GM12878 (cell line): ENCODE measurements around the gene AASDHPPT. TPM values are rescaled to one million over a fixed set of nuclear protein-coding genes. Genes with fewer than 3 reads are reported as not detected.

ENCODE experiments used
- ATAC-seq: fragments of 200-7000 bp; cut with Tn5 transposase; 3 replicates; pipeline ENCODE4 v1.9.1; 2020; ENCODE audit warnings: mild to moderate bottlenecking, moderate library complexity
- BruUV-seq: library from RNA; stranded (reverse); fragments of 400-500 nt; replicated peaks from 2 replicates; lab custom pipeline; 2021; lab: Mats Ljungman, UMichigan
- CTCF ChIA-PET: fragments of 300-600 bp; sonication (Branson Sonifier 250); formaldehyde crosslinking; extraction: SDS; loops from one replicate; lab custom pipeline; 2021; ENCODE audit warnings: inconsistent platforms; lab: Yijun Ruan, JAX
- POLR2A ChIA-PET: fragments of 350-600 bp; formaldehyde crosslinking; extraction: SDS; loops from one replicate; lab custom pipeline; 2021; ENCODE audit warnings: inconsistent platforms; lab: Charles Lee
- RAD21 ChIA-PET: fragments of 300-600 bp; sonication (Branson Sonifier 250); formaldehyde crosslinking; loops from one replicate; lab custom pipeline; 2023; ENCODE audit warnings: antibody characterized with exemption; ENCODE audit not compliant: unreplicated experiment; lab: Charles Lee
- SMC1A ChIA-PET: fragments of 300-600 bp; sonication (Branson Sonifier 250); formaldehyde crosslinking; loops from one replicate; lab custom pipeline; 2023; ENCODE audit not compliant: unreplicated experiment, uncharacterized antibody; lab: Charles Lee
- DNase-seq: peaks from one replicate; pipeline ENCODE4 v3.0.0-alpha.2; 2011; ENCODE audit warnings: low read depth, low spot score
- FAIRE-seq: peaks from 3 replicates; lab custom pipeline; 2011; peaks lifted over from hg19 to GRCh38; lab: Jason Lieb, UNC
- H2AFZ ChIP-seq: 2 replicates; pipeline ENCODE4 v1.6.0; 2011; ENCODE audit warnings: low read depth, low read length, control low read depth; ENCODE audit not compliant: control insufficient read depth
- H3K27ac ChIP-seq: 2 replicates; pipeline ENCODE4 v1.5.1; 2011; ENCODE audit warnings: control low read depth; ENCODE audit not compliant: control insufficient read depth, insufficient read depth
- H3K27me3 ChIP-seq, 2 experiments: replicated peaks in 1 of 2; 2 replicates each; pipeline versions ENCODE4 v1.6.0 to v1.6.1; 2011; ENCODE audit warnings: low read length in 1 of 2; ENCODE audit not compliant: control insufficient read depth in 2 of 2, insufficient read depth in 2 of 2
- H3K36me3 ChIP-seq, 2 experiments: 2 replicates each; pipeline ENCODE4 v1.5.1; 2011; ENCODE audit warnings: low read length in 1 of 2; ENCODE audit not compliant: control insufficient read depth in 2 of 2, insufficient read depth in 2 of 2
- H3K4me1 ChIP-seq: 2 replicates; pipeline ENCODE4 v1.6.1; 2011; ENCODE audit warnings: mild to moderate bottlenecking, low read length, moderate library complexity, mixed read lengths; ENCODE audit not compliant: control insufficient read depth, insufficient read depth
- H3K4me2 ChIP-seq: 2 replicates; pipeline ENCODE4 v1.6.0; 2011; ENCODE audit warnings: control low read depth; ENCODE audit not compliant: control insufficient read depth, insufficient read depth
- H3K4me3 ChIP-seq: fragments of 200-600 bp; sonication (generic); 2 replicates; pipeline ENCODE4 v1.5.1; 2016
- H3K79me2 ChIP-seq: 2 replicates; pipeline ENCODE4 v1.6.0; 2011; ENCODE audit warnings: low read length; ENCODE audit not compliant: control insufficient read depth, insufficient read depth
- H3K9ac ChIP-seq: 2 replicates; pipeline ENCODE4 v1.8.0; 2011; ENCODE audit warnings: low read length, control low read depth, mixed read lengths; ENCODE audit not compliant: control insufficient read depth, insufficient read depth
- H3K9me3 ChIP-seq: replicated peaks from 3 replicates; pipeline ENCODE4 v1.5.1; 2011; ENCODE audit warnings: mild to moderate bottlenecking, low read length; ENCODE audit not compliant: control insufficient read depth, insufficient read depth
- H4K20me1 ChIP-seq: 2 replicates; pipeline ENCODE4 v1.6.0; 2011; ENCODE audit not compliant: control insufficient read depth, insufficient read depth
- BACH1 ChIP-seq: fragments of 450-650 bp; IDR thresholded peaks from 2 replicates; pipeline ENCODE4 v1.6.1; 2017; ENCODE audit warnings: mild to moderate bottlenecking, borderline replicate concordance
- CREB1 ChIP-seq: IDR thresholded peaks from 2 replicates; pipeline ENCODE4 v1.6.1; 2012; ENCODE audit warnings: low read depth, mild to moderate bottlenecking, inconsistent platforms
- DPF2 ChIP-seq: fragments of 450-650 bp; IDR thresholded peaks from 2 replicates; pipeline ENCODE4 v1.6.1; 2017; ENCODE audit warnings: mild to moderate bottlenecking
- NFXL1 ChIP-seq: fragments of 450-650 bp; IDR thresholded peaks from 2 replicates; pipeline ENCODE4 v1.6.1; 2017; ENCODE audit warnings: antibody characterized with exemption, mild to moderate bottlenecking, borderline replicate concordance
- RAD21 ChIP-seq: IDR thresholded peaks from 2 replicates; pipeline ENCODE4 v1.6.1; 2011; ENCODE audit warnings: mild to moderate bottlenecking, low read depth, low read length, moderate library complexity; ENCODE audit not compliant: insufficient read depth
- RBBP5 ChIP-seq: fragments of 200-600 bp; sonication (generic); conservative IDR thresholded peaks from 2 replicates; pipeline ENCODE4 v1.6.1; 2016
- SMC3 ChIP-seq: IDR thresholded peaks from 2 replicates; pipeline ENCODE4 v1.6.1; 2011; ENCODE audit warnings: low read length, improper control_type of control experiment, borderline replicate concordance
- SP1 ChIP-seq: IDR thresholded peaks from one replicate; pipeline ENCODE4 v1.6.1; 2011; ENCODE audit warnings: low read depth, low read length
- SREBF1 ChIP-seq: IDR thresholded peaks from 2 replicates; pipeline ENCODE4 v1.6.1; 2012; ENCODE audit warnings: mild to moderate bottlenecking, low read length
- TAF1 ChIP-seq: IDR thresholded peaks from 2 replicates; pipeline ENCODE4 v1.6.1; 2011; ENCODE audit warnings: mild to moderate bottlenecking, low read depth, low read length, borderline replicate concordance
- TBL1XR1 ChIP-seq: IDR thresholded peaks from 2 replicates; pipeline ENCODE4 v1.6.1; 2012; ENCODE audit warnings: low read depth, low read length, improper control_type of control experiment
- WRNIP1 ChIP-seq: IDR thresholded peaks from 2 replicates; pipeline ENCODE4 v1.6.1; 2011; ENCODE audit warnings: low read depth, low read length, improper control_type of control experiment, borderline replicate concordance
- WGBS: methylation state at CpG from one replicate; pipeline ENCODE4 v1.1.6; 2016; ENCODE audit warnings: low lambda C conversion rate; ENCODE audit not compliant: insufficient replicate concordance, insufficient coverage; ENCODE audit errors: missing lambda C conversion rate; 5-methylcytosine and 5-hydroxymethylcytosine counted together
- in situ Hi-C: fragments of 300-500 bp; cut with MboI; formaldehyde crosslinking; loops from 9 replicates; pipeline ENCODE4 v1.14.3; 2018; ENCODE audit warnings: mixed read lengths
- intact Hi-C: fragments of 100-400 bp; cut with micrococcal nuclease; formaldehyde crosslinking; loops from one replicate; pipeline ENCODE4 v1.14.2; 2022; ENCODE audit not compliant: unreplicated experiment
- polyA plus RNA-seq, 11 experiments: library from polyadenylated mRNA; depleted of rRNA in 4 of 11; unstranded in 6 of 11; stranded (reverse) in 5 of 11; fragments of >200 nt; fragmentation: Nextera tagmentation in 4 of 11; fragmentation: Illumina TruSeq in 1 of 11; extraction: Ambion mirVana in 4 of 11; extraction: Trizol in 1 of 11; gene quantifications; 1 replicate in 1 of 11; 2 replicates in 10 of 11; pipeline versions ENCODE4 v1.2.1 to v1.2.3, GENCODE V29; 2011 to 2016; ENCODE audit warnings: inconsistent platforms in 2 of 11, missing spikeins in 2 of 11, low read depth in 1 of 11
- total RNA-seq, 4 experiments: library from RNA; depleted of rRNA in 3 of 4; stranded (reverse); fragments of >200 nt in 3 of 4; fragmentation: Illumina TruSeq in 1 of 4; extraction: Trizol in 1 of 4; gene quantifications; 2 replicates each; pipeline versions ENCODE4 v1.2.1 to v1.2.3, GENCODE V29; 2013 to 2021
- TF ChIP-seq, protein P1 (sequence below): fragments of 450-650 bp; IDR thresholded peaks from 2 replicates; pipeline ENCODE4 v1.6.1; 2017; ENCODE audit warnings: mild to moderate bottlenecking, moderate library complexity
- TF ChIP-seq, protein P2 (sequence below), 3 experiments: IDR thresholded peaks in 2 of 3; conservative IDR thresholded peaks in 1 of 3; 2 replicates each; pipeline ENCODE4 v1.5.1; 2011; ENCODE audit warnings: low read depth in 3 of 3, low read length in 3 of 3, mild to moderate bottlenecking in 3 of 3, control low read depth in 2 of 3, moderate library complexity in 2 of 3, inconsistent platforms in 1 of 3, mixed read lengths in 1 of 3; ENCODE audit not compliant: control insufficient read depth in 2 of 3, insufficient read depth in 1 of 3; ENCODE audit errors: extremely low read depth in 1 of 3

AASDHPPT gene
- total and polyA plus RNA-seq, 10 of the 15 experiments (the other 5 are each of a cell fraction or from before 2014, with no cell fraction given) = 37.3 to 92.6 (median 50.5) TPM

DNA sequence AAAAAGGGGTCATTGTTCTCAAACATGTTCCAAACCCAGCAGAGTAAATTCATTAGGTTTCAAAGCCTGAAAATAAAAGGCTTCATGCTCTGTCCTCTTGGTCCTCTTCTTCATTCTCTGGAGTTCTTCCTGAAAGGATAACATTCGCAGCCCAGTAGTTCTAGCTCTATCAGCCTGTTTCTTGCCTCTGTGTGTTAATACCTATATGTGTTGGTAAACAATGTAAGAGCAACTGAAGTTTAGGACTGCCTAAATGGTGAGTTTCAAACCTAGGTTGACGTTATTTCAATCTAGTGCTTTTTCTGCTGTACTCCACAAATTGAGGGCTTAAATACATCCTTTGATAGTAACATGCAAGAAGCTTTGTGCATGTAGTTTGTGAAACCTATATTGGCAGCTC is 9.4 kb downstream of the AASDHPPT start (continued):
- TF ChIP-seq CREB1 (no peak), SREBF1 (no peak), SP1 (no peak), BACH1 (no peak), WRNIP1 (no peak), DPF2 (no peak), TBL1XR1 (no peak), TAF1 (no peak), NFXL1 (no peak)

GRCh38 chr11:106087815-106088435 is 10.5 kb downstream of the AASDHPPT start:
- CTCF ChIA-PET = interaction anchor here (0.7 to 8.1 kb wide), 18 partner anchors 8 to 596 kb away, joined by 3 to 72 read pairs (median 4); partner anchors contain the start of genes AASDHPPT and KBTBD3
- no peak for DNase-seq
- 34% methylated on average over 9 of the region's 9 CpGs for WGBS
- Histone ChIP-seq H3K9me3 (no peaks in the 10 kb centered on the region), H2AFZ (no peak overlapping the region), H3K27me3 (no peaks in the 10 kb centered on the region), H3K27ac (no peak overlapping the region), H3K79me2 (peaks cover 48% of the 10 kb centered on the region), H3K9ac (no peak overlapping the region), H3K36me3 (peaks cover 0 to 8% of the 10 kb centered on the region in 2 experiments; a peak in 3 of 4 replicates), H3K4me2 (peak overlapping the region; percentile 38), H4K20me1 (no peaks in the 10 kb centered on the region), H3K4me1 (peaks cover 13% of the 10 kb centered on the region), H3K4me3 (no peak overlapping the region)
- in situ Hi-C loops (loop anchor here (10.0 kb wide), 1 partner anchor 957 kb away; no protein-coding TSS in a partner anchor), intact Hi-C loops (loop anchor here (1.0 to 10.0 kb wide), 3 partner anchors 45 to 147 kb away; no protein-coding TSS in a partner anchor)
- POLR2A ChIA-PET = interaction anchor here (0.9 to 1.2 kb wide), 2 partner anchors 9 to 11 kb away, joined by 3 read pairs; partner anchors contain the start of genes AASDHPPT and KBTBD3
- RAD21 ChIA-PET = interaction anchor here (0.6 to 1.9 kb wide), 7 partner anchors 8 to 633 kb away, joined by 3 to 13 read pairs (median 4); partner anchors contain the start of genes AASDHPPT and KBTBD3
- TF ChIP-seq RAD21 (peak; percentile 94), RBBP5 (no peak), SMC3 (peak; percentile 67)
- TF ChIP-seq, protein P1, sequence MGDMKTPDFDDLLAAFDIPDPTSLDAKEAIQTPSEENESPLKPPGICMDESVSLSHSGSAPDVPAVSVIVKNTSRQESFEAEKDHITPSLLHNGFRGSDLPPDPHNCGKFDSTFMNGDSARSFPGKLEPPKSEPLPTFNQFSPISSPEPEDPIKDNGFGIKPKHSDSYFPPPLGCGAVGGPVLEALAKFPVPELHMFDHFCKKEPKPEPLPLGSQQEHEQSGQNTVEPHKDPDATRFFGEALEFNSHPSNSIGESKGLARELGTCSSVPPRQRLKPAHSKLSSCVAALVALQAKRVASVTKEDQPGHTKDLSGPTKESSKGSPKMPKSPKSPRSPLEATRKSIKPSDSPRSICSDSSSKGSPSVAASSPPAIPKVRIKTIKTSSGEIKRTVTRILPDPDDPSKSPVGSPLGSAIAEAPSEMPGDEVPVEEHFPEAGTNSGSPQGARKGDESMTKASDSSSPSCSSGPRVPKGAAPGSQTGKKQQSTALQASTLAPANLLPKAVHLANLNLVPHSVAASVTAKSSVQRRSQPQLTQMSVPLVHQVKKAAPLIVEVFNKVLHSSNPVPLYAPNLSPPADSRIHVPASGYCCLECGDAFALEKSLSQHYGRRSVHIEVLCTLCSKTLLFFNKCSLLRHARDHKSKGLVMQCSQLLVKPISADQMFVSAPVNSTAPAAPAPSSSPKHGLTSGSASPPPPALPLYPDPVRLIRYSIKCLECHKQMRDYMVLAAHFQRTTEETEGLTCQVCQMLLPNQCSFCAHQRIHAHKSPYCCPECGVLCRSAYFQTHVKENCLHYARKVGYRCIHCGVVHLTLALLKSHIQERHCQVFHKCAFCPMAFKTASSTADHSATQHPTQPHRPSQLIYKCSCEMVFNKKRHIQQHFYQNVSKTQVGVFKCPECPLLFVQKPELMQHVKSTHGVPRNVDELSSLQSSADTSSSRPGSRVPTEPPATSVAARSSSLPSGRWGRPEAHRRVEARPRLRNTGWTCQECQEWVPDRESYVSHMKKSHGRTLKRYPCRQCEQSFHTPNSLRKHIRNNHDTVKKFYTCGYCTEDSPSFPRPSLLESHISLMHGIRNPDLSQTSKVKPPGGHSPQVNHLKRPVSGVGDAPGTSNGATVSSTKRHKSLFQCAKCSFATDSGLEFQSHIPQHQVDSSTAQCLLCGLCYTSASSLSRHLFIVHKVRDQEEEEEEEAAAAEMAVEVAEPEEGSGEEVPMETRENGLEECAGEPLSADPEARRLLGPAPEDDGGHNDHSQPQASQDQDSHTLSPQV = 0 out of 2 replicates have a peak, but pooled peaks have one; percentile 21
- TF ChIP-seq, protein P2, sequence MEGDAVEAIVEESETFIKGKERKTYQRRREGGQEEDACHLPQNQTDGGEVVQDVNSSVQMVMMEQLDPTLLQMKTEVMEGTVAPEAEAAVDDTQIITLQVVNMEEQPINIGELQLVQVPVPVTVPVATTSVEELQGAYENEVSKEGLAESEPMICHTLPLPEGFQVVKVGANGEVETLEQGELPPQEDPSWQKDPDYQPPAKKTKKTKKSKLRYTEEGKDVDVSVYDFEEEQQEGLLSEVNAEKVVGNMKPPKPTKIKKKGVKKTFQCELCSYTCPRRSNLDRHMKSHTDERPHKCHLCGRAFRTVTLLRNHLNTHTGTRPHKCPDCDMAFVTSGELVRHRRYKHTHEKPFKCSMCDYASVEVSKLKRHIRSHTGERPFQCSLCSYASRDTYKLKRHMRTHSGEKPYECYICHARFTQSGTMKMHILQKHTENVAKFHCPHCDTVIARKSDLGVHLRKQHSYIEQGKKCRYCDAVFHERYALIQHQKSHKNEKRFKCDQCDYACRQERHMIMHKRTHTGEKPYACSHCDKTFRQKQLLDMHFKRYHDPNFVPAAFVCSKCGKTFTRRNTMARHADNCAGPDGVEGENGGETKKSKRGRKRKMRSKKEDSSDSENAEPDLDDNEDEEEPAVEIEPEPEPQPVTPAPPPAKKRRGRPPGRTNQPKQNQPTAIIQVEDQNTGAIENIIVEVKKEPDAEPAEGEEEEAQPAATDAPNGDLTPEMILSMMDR (IDR thresholded peaks at IDR 0.05 in 2 of 3, conservative IDR thresholded peaks at IDR 0.05 in 1 of 3; ENCODE audit: control insufficient read depth in 2 of 3, extremely low read depth in 1 of 3, insufficient read depth in 1 of 3, low read depth in 3 of 3, low read length in 3 of 3) = peak; percentile 74 to 91 (median 86)
- no peak for FAIRE-seq
- SMC1A ChIA-PET = interaction anchor here (1.0 to 5.7 kb wide), 9 partner anchors 9 to 68 kb away, joined by 3 to 31 read pairs (median 6); partner anchors contain the start of genes AASDHPPT and KBTBD3
- no TSS peak for BruUV-seq
- ATAC-seq = peak; percentile 49
